Adipocyte (in vitro differentiated cells): ENCODE data around the gene USHBP1.
"Not testable (repeated sequence)": the region's sequence is repeated elsewhere in the genome, so short reads cannot be mapped to it uniquely, and the experiment has no call there.

Experiments used
- DNase-seq: peaks from one replicate; pipeline ENCODE4 v3.0.0-alpha.2; 2015; ENCODE audit warnings: low read depth
- H3K27me3 ChIP-seq: replicated peaks from 2 replicates; pipeline ENCODE4 v1.7.0; 2013; ENCODE audit warnings: mild to moderate bottlenecking, low read length, moderate library complexity; ENCODE audit not compliant: control insufficient read depth, insufficient read depth
- H3K36me3 ChIP-seq: 2 replicates; pipeline ENCODE4 v1.7.0; 2013; ENCODE audit warnings: low read length, mild to moderate bottlenecking, moderate library complexity; ENCODE audit not compliant: control insufficient read depth, insufficient read depth, severe bottlenecking
- H3K4me1 ChIP-seq: 2 replicates; pipeline ENCODE4 v1.7.0; 2013; ENCODE audit warnings: mild to moderate bottlenecking, low read length, moderate library complexity; ENCODE audit not compliant: control insufficient read depth, insufficient read depth
- H3K4me3 ChIP-seq: 2 replicates; pipeline ENCODE4 v1.7.0; 2013; ENCODE audit warnings: mild to moderate bottlenecking, low read length, moderate library complexity
- H3K9ac ChIP-seq: 2 replicates; pipeline ENCODE4 v1.7.0; 2013; ENCODE audit warnings: mild to moderate bottlenecking, low read length, moderate library complexity
- H3K9me3 ChIP-seq: 2 replicates; pipeline ENCODE4 v1.7.0; 2013; ENCODE audit warnings: mild to moderate bottlenecking, low read length, moderate library complexity; ENCODE audit not compliant: control insufficient read depth

The USHBP1 gene

GRCh38 chr19:17304386-17305215 is 40.1 kb upstream of the USHBP1 start:
- Histone ChIP-seq H3K27me3 (no peaks in the 10 kb centered on the region), H3K4me3 (peak overlapping the region; percentile 92), H3K9ac (peak overlapping the region; percentile 95), H3K36me3 (no peaks in the 10 kb centered on the region), H3K4me1 (peaks cover 31% of the 10 kb centered on the region), H3K9me3 (no peaks in the 10 kb centered on the region)
- DNase-seq = no peak

GRCh38 chr19:17303940-17304267 is 39.4 kb upstream of the USHBP1 start:
- no peak for DNase-seq
- H3K36me3 ChIP-seq = no peaks in the 10 kb centered on the region
- H3K9me3 ChIP-seq = no peaks in the 10 kb centered on the region
- H3K9ac ChIP-seq = peak overlapping the region; percentile 95
- H3K4me3 ChIP-seq = peak overlapping the region; percentile 79
- peaks cover 31% of the 10 kb centered on the region for H3K4me1 ChIP-seq
- no peaks in the 10 kb centered on the region for H3K27me3 ChIP-seq

- H3K9me3 ChIP-seq = no peaks in the 10 kb centered on the region
- no peaks in the 10 kb centered on the region for H3K27me3 ChIP-seq
- DNase-seq = peak; percentile 99
- H3K36me3 ChIP-seq = no peaks in the 10 kb centered on the region
- peaks cover 31% of the 10 kb centered on the region for H3K4me1 ChIP-seq
- H3K9ac ChIP-seq = peak within 1 kb of the TSS; percentile 95
- H3K4me3 ChIP-seq = peak within 1 kb of the TSS; percentile 79
These were observed 38.8 kb upstream of the USHBP1 start, which contains the start of gene ABHD8 for GRCh38 chr19:17303167-17303939. Gene ABHD8 (minus strand): TSS chr19:17303425. CDS start chr19:17301616, 1,809 bp downstream.

GRCh38 chr19:17302391-17303166 is 38.0 kb upstream of the USHBP1 start:
- Histone ChIP-seq H3K4me3 (peak overlapping the region; percentile 79), H3K4me1 (peaks cover 31% of the 10 kb centered on the region), H3K27me3 (no peaks in the 10 kb centered on the region), H3K9me3 (no peaks in the 10 kb centered on the region), H3K36me3 (no peaks in the 10 kb centered on the region), H3K9ac (peak overlapping the region; percentile 78)
- no peak for DNase-seq

GRCh38 chr19:17300992-17301619 is 36.6 kb upstream of the USHBP1 start:
- no peak for DNase-seq
- H3K4me3 ChIP-seq = no peak overlapping the region
- H3K9me3 ChIP-seq = no peaks in the 10 kb centered on the region
- no peak overlapping the region for H3K9ac ChIP-seq
- H3K36me3 ChIP-seq = no peaks in the 10 kb centered on the region
- H3K27me3 ChIP-seq = no peaks in the 10 kb centered on the region
- peaks cover 24% of the 10 kb centered on the region for H3K4me1 ChIP-seq

GRCh38 chr19:17296976-17297375 is 32.4 kb upstream of the USHBP1 start:
- DNase-seq = no peak
- Histone ChIP-seq H3K27me3 (no peaks in the 10 kb centered on the region), H3K9ac (no peak overlapping the region), H3K4me1 (peaks cover 5% of the 10 kb centered on the region), H3K9me3 (no peaks in the 10 kb centered on the region), H3K36me3 (no peaks in the 10 kb centered on the region), H3K4me3 (no peak overlapping the region)

- Histone ChIP-seq H3K9me3 (no peaks in the 10 kb centered on the region), H3K27me3 (no peaks in the 10 kb centered on the region), H3K4me1 (peaks cover 5% of the 10 kb centered on the region), H3K36me3 (no peaks in the 10 kb centered on the region), H3K4me3 (no peak overlapping the region), H3K9ac (no peak overlapping the region)
- peak; percentile 15 for DNase-seq
These were observed 31.7 kb upstream of the USHBP1 start for GRCh38 chr19:17296273-17296672.

GRCh38 chr19:17295551-17295950 is 31.0 kb upstream of the USHBP1 start:
- H3K9me3 ChIP-seq, H3K4me3 ChIP-seq, H3K9ac ChIP-seq, DNase-seq, H3K36me3 ChIP-seq, H3K4me1 ChIP-seq, H3K27me3 ChIP-seq: not testable (repeated sequence)

GRCh38 chr19:17294051-17294891 is 29.7 kb upstream of the USHBP1 start:
- Histone ChIP-seq H3K4me3 (no peak overlapping the region), H3K9me3 (no peaks in the 10 kb centered on the region), H3K4me1 (peaks cover 5% of the 10 kb centered on the region), H3K9ac (no peak overlapping the region), H3K36me3 (no peaks in the 10 kb centered on the region), H3K27me3 (no peaks in the 10 kb centered on the region)
- peak; percentile 47 for DNase-seq

- Histone ChIP-seq H3K4me3 (no peak overlapping the region), H3K9me3 (no peaks in the 10 kb centered on the region), H3K9ac (no peak overlapping the region), H3K27me3 (no peaks in the 10 kb centered on the region), H3K4me1 (peaks cover 5% of the 10 kb centered on the region), H3K36me3 (no peaks in the 10 kb centered on the region)
- DNase-seq = no peak
These were observed 29.1 kb upstream of the USHBP1 start for GRCh38 chr19:17293605-17294004.
